ENCODE measurements around the gene HERC5.

DNA sequence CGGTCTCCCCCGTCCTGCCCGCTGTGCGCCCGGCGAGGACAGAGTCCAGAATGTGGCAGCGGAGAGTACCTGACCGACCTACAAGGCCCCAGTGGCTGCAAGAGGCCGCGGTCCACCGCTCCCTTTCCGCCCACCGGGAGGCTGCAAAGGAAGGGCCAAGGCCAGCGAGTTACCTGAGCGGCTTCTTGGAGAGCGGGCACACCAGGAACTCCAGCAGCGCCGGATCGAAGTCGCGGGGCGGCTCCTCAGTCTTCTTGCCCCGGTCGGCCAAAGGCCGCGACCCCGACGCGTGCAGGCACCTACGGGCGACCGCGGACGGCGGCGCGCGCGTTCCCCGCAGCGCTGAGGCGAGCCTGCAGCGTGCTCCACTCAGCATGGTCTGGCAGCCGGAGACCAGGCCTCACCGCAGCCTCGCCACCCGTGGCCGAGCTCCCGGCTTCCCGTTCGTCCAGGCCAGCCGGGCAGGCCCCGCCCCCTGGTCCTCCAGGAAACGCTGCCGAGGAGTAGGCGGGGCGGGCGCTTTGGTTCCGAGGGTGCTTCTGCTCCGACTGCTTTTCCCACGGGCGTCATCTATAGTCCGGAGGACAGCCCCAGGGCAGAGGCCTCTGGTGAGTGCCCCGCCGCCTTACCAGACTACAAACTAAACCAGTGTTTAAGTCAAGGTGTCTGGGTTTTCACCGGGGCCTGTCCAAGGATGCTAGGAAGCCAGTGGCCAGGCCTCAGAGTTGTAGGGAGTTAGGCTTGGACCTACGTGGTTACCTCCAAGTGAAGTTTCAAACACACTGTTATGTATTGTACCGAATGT lies 66.6 kb downstream of the HERC5 start, which contains the start of gene PYURF:
- TF ChIP-seq, protein P1, sequence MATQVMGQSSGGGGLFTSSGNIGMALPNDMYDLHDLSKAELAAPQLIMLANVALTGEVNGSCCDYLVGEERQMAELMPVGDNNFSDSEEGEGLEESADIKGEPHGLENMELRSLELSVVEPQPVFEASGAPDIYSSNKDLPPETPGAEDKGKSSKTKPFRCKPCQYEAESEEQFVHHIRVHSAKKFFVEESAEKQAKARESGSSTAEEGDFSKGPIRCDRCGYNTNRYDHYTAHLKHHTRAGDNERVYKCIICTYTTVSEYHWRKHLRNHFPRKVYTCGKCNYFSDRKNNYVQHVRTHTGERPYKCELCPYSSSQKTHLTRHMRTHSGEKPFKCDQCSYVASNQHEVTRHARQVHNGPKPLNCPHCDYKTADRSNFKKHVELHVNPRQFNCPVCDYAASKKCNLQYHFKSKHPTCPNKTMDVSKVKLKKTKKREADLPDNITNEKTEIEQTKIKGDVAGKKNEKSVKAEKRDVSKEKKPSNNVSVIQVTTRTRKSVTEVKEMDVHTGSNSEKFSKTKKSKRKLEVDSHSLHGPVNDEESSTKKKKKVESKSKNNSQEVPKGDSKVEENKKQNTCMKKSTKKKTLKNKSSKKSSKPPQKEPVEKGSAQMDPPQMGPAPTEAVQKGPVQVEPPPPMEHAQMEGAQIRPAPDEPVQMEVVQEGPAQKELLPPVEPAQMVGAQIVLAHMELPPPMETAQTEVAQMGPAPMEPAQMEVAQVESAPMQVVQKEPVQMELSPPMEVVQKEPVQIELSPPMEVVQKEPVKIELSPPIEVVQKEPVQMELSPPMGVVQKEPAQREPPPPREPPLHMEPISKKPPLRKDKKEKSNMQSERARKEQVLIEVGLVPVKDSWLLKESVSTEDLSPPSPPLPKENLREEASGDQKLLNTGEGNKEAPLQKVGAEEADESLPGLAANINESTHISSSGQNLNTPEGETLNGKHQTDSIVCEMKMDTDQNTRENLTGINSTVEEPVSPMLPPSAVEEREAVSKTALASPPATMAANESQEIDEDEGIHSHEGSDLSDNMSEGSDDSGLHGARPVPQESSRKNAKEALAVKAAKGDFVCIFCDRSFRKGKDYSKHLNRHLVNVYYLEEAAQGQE (IDR thresholded peaks at IDR 0.05) = no peak
- TF ChIP-seq, protein P2, sequence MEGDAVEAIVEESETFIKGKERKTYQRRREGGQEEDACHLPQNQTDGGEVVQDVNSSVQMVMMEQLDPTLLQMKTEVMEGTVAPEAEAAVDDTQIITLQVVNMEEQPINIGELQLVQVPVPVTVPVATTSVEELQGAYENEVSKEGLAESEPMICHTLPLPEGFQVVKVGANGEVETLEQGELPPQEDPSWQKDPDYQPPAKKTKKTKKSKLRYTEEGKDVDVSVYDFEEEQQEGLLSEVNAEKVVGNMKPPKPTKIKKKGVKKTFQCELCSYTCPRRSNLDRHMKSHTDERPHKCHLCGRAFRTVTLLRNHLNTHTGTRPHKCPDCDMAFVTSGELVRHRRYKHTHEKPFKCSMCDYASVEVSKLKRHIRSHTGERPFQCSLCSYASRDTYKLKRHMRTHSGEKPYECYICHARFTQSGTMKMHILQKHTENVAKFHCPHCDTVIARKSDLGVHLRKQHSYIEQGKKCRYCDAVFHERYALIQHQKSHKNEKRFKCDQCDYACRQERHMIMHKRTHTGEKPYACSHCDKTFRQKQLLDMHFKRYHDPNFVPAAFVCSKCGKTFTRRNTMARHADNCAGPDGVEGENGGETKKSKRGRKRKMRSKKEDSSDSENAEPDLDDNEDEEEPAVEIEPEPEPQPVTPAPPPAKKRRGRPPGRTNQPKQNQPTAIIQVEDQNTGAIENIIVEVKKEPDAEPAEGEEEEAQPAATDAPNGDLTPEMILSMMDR (IDR thresholded peaks at IDR 0.05) = no peak
- peak; percentile 91 for TF ChIP-seq POLR2A (IDR thresholded peaks at IDR 0.05; ENCODE audit: low read length)
- TF ChIP-seq, protein P3, sequence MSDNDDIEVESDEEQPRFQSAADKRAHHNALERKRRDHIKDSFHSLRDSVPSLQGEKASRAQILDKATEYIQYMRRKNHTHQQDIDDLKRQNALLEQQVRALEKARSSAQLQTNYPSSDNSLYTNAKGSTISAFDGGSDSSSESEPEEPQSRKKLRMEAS (IDR thresholded peaks at IDR 0.05) = peak; percentile 81
- no peak for TF ChIP-seq EP300 (IDR thresholded peaks at IDR 0.05)
- TF ChIP-seq, protein P4, sequence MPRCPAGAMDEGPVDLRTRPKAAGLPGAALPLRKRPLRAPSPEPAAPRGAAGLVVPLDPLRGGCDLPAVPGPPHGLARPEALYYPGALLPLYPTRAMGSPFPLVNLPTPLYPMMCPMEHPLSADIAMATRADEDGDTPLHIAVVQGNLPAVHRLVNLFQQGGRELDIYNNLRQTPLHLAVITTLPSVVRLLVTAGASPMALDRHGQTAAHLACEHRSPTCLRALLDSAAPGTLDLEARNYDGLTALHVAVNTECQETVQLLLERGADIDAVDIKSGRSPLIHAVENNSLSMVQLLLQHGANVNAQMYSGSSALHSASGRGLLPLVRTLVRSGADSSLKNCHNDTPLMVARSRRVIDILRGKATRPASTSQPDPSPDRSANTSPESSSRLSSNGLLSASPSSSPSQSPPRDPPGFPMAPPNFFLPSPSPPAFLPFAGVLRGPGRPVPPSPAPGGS (IDR thresholded peaks at IDR 0.05) = peak; percentile 57; the same call in 2 of the 3 replicates
- TF ChIP-seq JUN (IDR thresholded peaks at IDR 0.05) = peak; percentile 51 to 84; a peak in 4 of 5 replicates
- no peak for TF ChIP-seq POLR2AphosphoS2 (conservative IDR thresholded peaks at IDR 0.05; ENCODE audit: low read length)
- no peak for TF ChIP-seq TP53 (CRISPR knock-in tag; IDR thresholded peaks at IDR 0.05)
- TF ChIP-seq RFX5 (IDR thresholded peaks at IDR 0.05) = no peak
- no peak for TF ChIP-seq MYC (IDR thresholded peaks at IDR 0.05; ENCODE audit: borderline replicate concordance, low read length)
- no peak for TF ChIP-seq CHD2 (IDR thresholded peaks at IDR 0.05; ENCODE audit: low read length, partially characterized antibody)

Data from A549 (cell line).